Measurements from ENCODE around the gene ZCCHC24.

ZCCHC24 gene

GRCh38 chr10:79383974-79384606, 61.3 kb downstream of the ZCCHC24 start:
- no peak overlapping the region for H3K27ac ChIP-seq
- TF ChIP-seq CTCF (IDR thresholded peaks at IDR 0.05) (no peak), ZFX (IDR thresholded peaks at IDR 0.05; ENCODE audit: borderline replicate concordance) (no peak)

GRCh38 chr10:79382491-79382941, 62.9 kb downstream of the ZCCHC24 start:
- TF ChIP-seq ZFX (IDR thresholded peaks at IDR 0.05; ENCODE audit: borderline replicate concordance) (no peak), CTCF (IDR thresholded peaks at IDR 0.05) (no peak)
- no peak overlapping the region for H3K27ac ChIP-seq

GRCh38 chr10:79381804-79382221, 63.6 kb downstream of the ZCCHC24 start:
- TF ChIP-seq CTCF (IDR thresholded peaks at IDR 0.05) (no peak), ZFX (IDR thresholded peaks at IDR 0.05; ENCODE audit: borderline replicate concordance) (no peak)
- H3K27ac ChIP-seq, result no peak overlapping the region

- H3K27ac ChIP-seq, result peak overlapping the region; percentile 61
- TF ChIP-seq CTCF (IDR thresholded peaks at IDR 0.05) (no peak), ZFX (IDR thresholded peaks at IDR 0.05; ENCODE audit: borderline replicate concordance) (no peak)
Measured at GRCh38 chr10:79380946-79381721, 64.3 kb downstream of the ZCCHC24 start.

- TF ChIP-seq CTCF (IDR thresholded peaks at IDR 0.05) (no peak), ZFX (IDR thresholded peaks at IDR 0.05; ENCODE audit: borderline replicate concordance) (no peak)
- H3K27ac ChIP-seq, result peak overlapping the region; percentile 61
Measured at GRCh38 chr10:79380125-79380945, 65.1 kb downstream of the ZCCHC24 start.

GRCh38 chr10:79379512-79380124, 65.8 kb downstream of the ZCCHC24 start:
- peak overlapping the region; percentile 61 for H3K27ac ChIP-seq
- no peak for TF ChIP-seq CTCF (IDR thresholded peaks at IDR 0.05)
- TF ChIP-seq ZFX (IDR thresholded peaks at IDR 0.05; ENCODE audit: borderline replicate concordance), result no peak
